Endothelial cell of umbilical vein (primary cell): ENCODE data around the gene KCTD1. TPM values are rescaled to one million over a fixed set of nuclear protein-coding genes. Genes with fewer than 3 reads are reported as not detected.
A peak's percentile ranks its signal among the peaks of the same experiment; 100 is the strongest.

Experiments
- BruUV-seq: library from RNA; stranded (reverse); fragments of 400-500 nt; replicated peaks from 2 replicates; lab custom pipeline; 2021; lab: Mats Ljungman, UMichigan
- CTCF ChIA-PET: fragments of 300-600, 350-600 bp; sonication (Branson Sonifier 250); formaldehyde crosslinking; loops from one replicate; lab custom pipeline; 2021; ENCODE audit warnings: antibody characterized with exemption, inconsistent platforms; lab: Charles Lee
- POLR2A ChIA-PET: fragments of 300-600, 350-600 bp; sonication (Branson Sonifier 250); formaldehyde crosslinking; loops from one replicate; lab custom pipeline; 2021; ENCODE audit warnings: antibody characterized with exemption, inconsistent platforms; lab: Charles Lee
- DNase-seq: peaks from one replicate; pipeline ENCODE4 v3.0.0-alpha.2; 2011; ENCODE audit warnings: low read depth, low spot score
- FAIRE-seq: peaks from 2 replicates; lab custom pipeline; 2011; peaks lifted over from hg19 to GRCh38; lab: Jason Lieb, UNC
- H2AFZ ChIP-seq: 2 replicates; pipeline ENCODE4 v1.6.0; 2012; ENCODE audit warnings: low read depth, low read length, control low read depth, inconsistent platforms
- H3K27ac ChIP-seq: 2 replicates; pipeline ENCODE4 v1.5.1; 2011; ENCODE audit warnings: low read depth, mild to moderate bottlenecking, control low read depth, low read length, moderate library complexity; ENCODE audit not compliant: insufficient read depth
- H3K27me3 ChIP-seq, 2 experiments: 2 replicates each; pipeline versions ENCODE4 v1.6.0 to v1.6.1; 2011; ENCODE audit warnings: low read length in 2 of 2, mixed read lengths in 1 of 2; ENCODE audit not compliant: control insufficient read depth in 2 of 2, insufficient read depth in 2 of 2
- H3K36me3 ChIP-seq, 2 experiments: 2 replicates in 1 of 2; 3 replicates in 1 of 2; pipeline ENCODE4 v1.5.1; 2011; ENCODE audit warnings: low read length in 2 of 2, mild to moderate bottlenecking in 1 of 2, moderate library complexity in 1 of 2; ENCODE audit not compliant: control insufficient read depth in 2 of 2, insufficient read depth in 2 of 2; ENCODE audit errors: extremely low read depth in 1 of 2
- H3K4me1 ChIP-seq: 3 replicates; pipeline ENCODE4 v1.5.1; 2011; ENCODE audit warnings: mild to moderate bottlenecking, low read length; ENCODE audit not compliant: control insufficient read depth, insufficient read depth; ENCODE audit errors: extremely low read depth
- H3K4me2 ChIP-seq: 2 replicates; pipeline ENCODE4 v1.6.1; 2011; ENCODE audit warnings: low read length, control low read depth, mixed read lengths; ENCODE audit not compliant: insufficient read depth
- H3K4me3 ChIP-seq, 3 experiments: fragments of 200-600 bp in 1 of 3; sonication (generic), shearing (Covaris generic) in 1 of 3; replicated peaks in 1 of 3; 2 replicates each; pipeline ENCODE4 v1.5.1; 2011 to 2016; ENCODE audit warnings: control low read depth in 3 of 3, low read length in 3 of 3, mild to moderate bottlenecking in 2 of 3, inconsistent platforms in 1 of 3, low read depth in 1 of 3, moderate library complexity in 1 of 3; ENCODE audit not compliant: insufficient read depth in 1 of 3
- H3K79me2 ChIP-seq: 2 replicates; pipeline ENCODE4 v1.6.0; 2012; ENCODE audit warnings: low read length, inconsistent platforms; ENCODE audit not compliant: control insufficient read depth, insufficient read depth
- H3K9ac ChIP-seq: replicated peaks from 2 replicates; pipeline ENCODE3; 2011; ENCODE audit warnings: low read length, control low read depth; ENCODE audit not compliant: insufficient read depth; ENCODE audit errors: extremely low read depth
- H3K9me1 ChIP-seq: replicated peaks from 3 replicates; pipeline ENCODE4 v1.6.0; 2011; ENCODE audit warnings: mild to moderate bottlenecking, low read length; ENCODE audit not compliant: control insufficient read depth, insufficient read depth; ENCODE audit errors: extremely low read depth
- H3K9me3 ChIP-seq: replicated peaks from 2 replicates; pipeline ENCODE4 v1.5.1; 2012; ENCODE audit warnings: low read length, inconsistent platforms; ENCODE audit not compliant: control insufficient read depth, insufficient read depth
- H4K20me1 ChIP-seq: replicated peaks from 2 replicates; pipeline ENCODE3; 2011; ENCODE audit warnings: mild to moderate bottlenecking, low read length; ENCODE audit not compliant: control insufficient read depth, insufficient read depth; ENCODE audit errors: extremely low read depth
- FOS ChIP-seq: IDR thresholded peaks from 2 replicates; pipeline ENCODE4 v1.6.1; 2011; ENCODE audit warnings: mild to moderate bottlenecking, low read length, moderate library complexity, borderline replicate concordance; ENCODE audit not compliant: insufficient read depth
- GATA2 ChIP-seq: IDR thresholded peaks from 2 replicates; pipeline ENCODE4 v1.7.0; 2011; ENCODE audit warnings: low read depth, mild to moderate bottlenecking, moderate library complexity, mixed read lengths, low read length; ENCODE audit not compliant: insufficient read length, insufficient read depth
- JUN ChIP-seq: IDR thresholded peaks from 2 replicates; pipeline ENCODE4 v1.6.1; 2011; ENCODE audit warnings: borderline replicate concordance, low read depth; ENCODE audit not compliant: insufficient read length, insufficient read depth
- MYC ChIP-seq: IDR thresholded peaks from one replicate; pipeline ENCODE4 v1.6.1; 2011; ENCODE audit warnings: mild to moderate bottlenecking, low read depth, low read length
- POLR2AphosphoS5 ChIP-seq: IDR thresholded peaks from 2 replicates; pipeline ENCODE4 v1.6.1; 2012; ENCODE audit warnings: low read depth, mild to moderate bottlenecking, control low read depth, low read length, moderate library complexity; ENCODE audit not compliant: insufficient read depth
- dilution Hi-C: fragments of 300-500 bp; cut with MboI; formaldehyde crosslinking; loops from one replicate; pipeline ENCODE4 v1.15.0; 2019; ENCODE audit warnings: low sequenced_read_pairs; ENCODE audit not compliant: extremely low pct_ligation_motif_present
- intact Hi-C: fragments of 100-400 bp; cut with micrococcal nuclease; formaldehyde crosslinking; loops from one replicate; pipeline ENCODE4 v1.10.0; 2022
- polyA plus RNA-seq, 4 experiments: library from polyadenylated mRNA; depleted of rRNA in 3 of 4; stranded (reverse) in 3 of 4; unstranded in 1 of 4; fragments of >200 nt; gene quantifications; 2 replicates each; pipeline versions ENCODE4 v1.2.1 to v1.2.3, GENCODE V29; 2011 to 2012; ENCODE audit warnings: missing spikeins in 1 of 4
- total RNA-seq: library from RNA; stranded (reverse); gene quantifications from 2 replicates; pipeline ENCODE4 v1.2.3, GENCODE V29; 2021
- TF ChIP-seq, protein P1 (sequence below), 2 donors: IDR thresholded peaks; 1 replicate in 1 of 2; 2 replicates in 1 of 2; pipeline ENCODE4 v1.5.1; 2011; ENCODE audit warnings: low read length in 2 of 2, mild to moderate bottlenecking in 2 of 2, moderate library complexity in 2 of 2, control low read depth in 1 of 2, inconsistent platforms in 1 of 2, low read depth in 1 of 2; ENCODE audit not compliant: insufficient read depth in 1 of 2; ENCODE audit errors: extremely low read depth in 1 of 2
- TF ChIP-seq, protein P2 (sequence below): IDR thresholded peaks from 2 replicates; pipeline ENCODE4 v1.6.1; 2011; ENCODE audit not compliant: insufficient read depth, insufficient read length

KCTD1 gene
- total and polyA plus RNA-seq, 2 donors (not counting 3 experiments of a cell fraction or from before 2014, with no cell fraction given): 6.1 to 12.1 TPM

DNA sequence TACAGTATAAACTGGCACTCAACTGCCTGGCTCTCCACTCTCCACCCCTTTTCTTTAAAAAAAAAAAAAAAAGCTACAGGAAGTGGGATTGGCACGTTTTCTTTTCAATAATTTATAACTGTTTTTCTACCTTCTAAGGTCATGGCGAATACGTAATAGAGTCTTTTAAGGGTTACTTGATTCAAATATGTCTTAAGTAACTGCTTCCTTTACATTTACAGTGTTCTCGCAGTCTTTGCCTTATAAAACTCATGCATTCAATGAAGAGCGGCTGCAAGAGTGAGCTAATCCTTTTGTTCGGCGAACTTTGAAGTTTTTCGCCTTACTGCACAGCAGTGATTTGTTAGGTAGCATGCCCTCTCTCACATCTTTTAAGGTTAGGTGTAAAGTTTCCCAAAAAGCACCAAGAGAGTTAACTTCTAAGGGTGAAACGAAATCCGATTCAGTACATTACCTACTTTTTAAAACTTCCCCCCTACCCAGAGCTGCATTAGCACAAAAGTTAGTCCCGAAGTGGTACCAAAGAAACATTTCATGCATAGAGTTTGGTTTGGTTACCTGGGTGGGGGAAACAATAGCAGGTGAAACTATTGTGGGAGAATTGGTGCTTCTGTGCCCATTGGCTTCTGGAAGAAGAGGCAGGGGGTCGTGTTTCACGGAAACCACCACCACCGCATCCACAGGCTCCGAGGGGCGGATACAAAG lies 2.0 kb downstream of the KCTD1 start:
- Histone ChIP-seq H3K4me1 (peaks cover 31% of the 10 kb centered on the region), H3K27ac (no peak overlapping the region), H2AFZ (no peak overlapping the region), H3K4me2 (peak overlapping the region; percentile 73), H3K4me3 (peak overlapping the region in 1 of 3 experiments; percentile 30), H3K9me3 (no peaks in the 10 kb centered on the region), H4K20me1 (peaks cover 4% of the 10 kb centered on the region), H3K9me1 (no peaks in the 10 kb centered on the region), H3K79me2 (peaks cover 3% of the 10 kb centered on the region), H3K36me3 (no peaks in the 10 kb centered on the region), H3K9ac (no peak overlapping the region), H3K27me3 (peaks cover 13 to 15% of the 10 kb centered on the region in 2 experiments)
- DNase-seq (peak; percentile 46), FAIRE-seq (peak; percentile 67)
- TF ChIP-seq MYC: no peak
- no peak for TF ChIP-seq FOS
- TF ChIP-seq POLR2AphosphoS5: no peak
- TF ChIP-seq, protein P1, sequence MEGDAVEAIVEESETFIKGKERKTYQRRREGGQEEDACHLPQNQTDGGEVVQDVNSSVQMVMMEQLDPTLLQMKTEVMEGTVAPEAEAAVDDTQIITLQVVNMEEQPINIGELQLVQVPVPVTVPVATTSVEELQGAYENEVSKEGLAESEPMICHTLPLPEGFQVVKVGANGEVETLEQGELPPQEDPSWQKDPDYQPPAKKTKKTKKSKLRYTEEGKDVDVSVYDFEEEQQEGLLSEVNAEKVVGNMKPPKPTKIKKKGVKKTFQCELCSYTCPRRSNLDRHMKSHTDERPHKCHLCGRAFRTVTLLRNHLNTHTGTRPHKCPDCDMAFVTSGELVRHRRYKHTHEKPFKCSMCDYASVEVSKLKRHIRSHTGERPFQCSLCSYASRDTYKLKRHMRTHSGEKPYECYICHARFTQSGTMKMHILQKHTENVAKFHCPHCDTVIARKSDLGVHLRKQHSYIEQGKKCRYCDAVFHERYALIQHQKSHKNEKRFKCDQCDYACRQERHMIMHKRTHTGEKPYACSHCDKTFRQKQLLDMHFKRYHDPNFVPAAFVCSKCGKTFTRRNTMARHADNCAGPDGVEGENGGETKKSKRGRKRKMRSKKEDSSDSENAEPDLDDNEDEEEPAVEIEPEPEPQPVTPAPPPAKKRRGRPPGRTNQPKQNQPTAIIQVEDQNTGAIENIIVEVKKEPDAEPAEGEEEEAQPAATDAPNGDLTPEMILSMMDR (IDR thresholded peaks at IDR 0.05; ENCODE audit: extremely low read depth in 1 of 2, insufficient read depth in 1 of 2, low read depth in 1 of 2, low read length in 2 of 2): no peak
- TF ChIP-seq GATA2: no peak
- TF ChIP-seq, protein P2, sequence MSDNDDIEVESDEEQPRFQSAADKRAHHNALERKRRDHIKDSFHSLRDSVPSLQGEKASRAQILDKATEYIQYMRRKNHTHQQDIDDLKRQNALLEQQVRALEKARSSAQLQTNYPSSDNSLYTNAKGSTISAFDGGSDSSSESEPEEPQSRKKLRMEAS: no peak
- no peak for TF ChIP-seq JUN
- POLR2A ChIA-PET: no interaction called here
- BruUV-seq: TSS peak; percentile 15
- intact Hi-C loops: loop anchor here (5.0 kb wide), 1 partner anchor 84 kb away; no protein-coding TSS in a partner anchor
- CTCF ChIA-PET: interaction anchor here (0.6 to 1.5 kb wide), 8 partner anchors 10 to 162 kb away, joined by 3 to 21 read pairs (median 4); no protein-coding TSS in a partner anchor
- dilution Hi-C loops: no loop called here
